A549 (cell line): Measurements from ENCODE around the gene RIMS4.

Source experiments
- CBX2 ChIP-seq: fragments of 200-600 bp; sonication (generic); IDR thresholded peaks from 2 replicates; pipeline ENCODE4 v1.6.1; 2016; ENCODE audit warnings: low read depth, mild to moderate bottlenecking, borderline replicate concordance
- EP300 ChIP-seq, 2 experiments: fragments of >200 bp; sonication (Bioruptor Twin); formaldehyde crosslinking; IDR thresholded peaks; 2 replicates in 1 of 2; 3 replicates in 1 of 2; pipeline ENCODE4 v1.6.1; 2016 to 2017
- TF ChIP-seq, protein P1 (sequence below): fragments of >200 bp; sonication (Bioruptor Twin); formaldehyde crosslinking; IDR thresholded peaks from 3 replicates; pipeline ENCODE4 v1.5.1; 2016
- TF ChIP-seq, protein P2 (sequence below): fragments of 150-350 bp; IDR thresholded peaks from 2 replicates; pipeline ENCODE4 v1.6.1; 2014; ENCODE audit warnings: low read depth, mild to moderate bottlenecking, low read length

DNA sequence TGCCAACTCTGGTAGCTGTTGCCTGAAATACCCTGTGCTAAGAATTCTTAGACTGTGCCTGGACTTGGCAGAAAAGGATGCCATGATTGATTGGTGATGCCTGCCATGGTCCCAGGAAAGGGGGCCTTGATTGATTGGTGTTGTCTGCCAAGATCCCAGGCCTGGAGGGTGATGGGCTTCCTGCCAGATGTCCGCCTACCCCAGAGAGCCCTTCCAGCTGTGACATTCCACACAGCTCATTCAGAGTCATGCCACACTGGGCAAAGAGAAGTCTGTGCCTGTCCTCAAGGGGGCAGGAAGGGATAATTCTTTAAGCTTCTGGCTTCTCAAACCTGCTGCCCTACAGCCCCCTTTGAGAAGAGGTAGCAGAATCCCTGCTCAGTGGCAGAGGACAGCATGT, 24.6 kb downstream of the RIMS4 start:
- TF ChIP-seq, protein P1, sequence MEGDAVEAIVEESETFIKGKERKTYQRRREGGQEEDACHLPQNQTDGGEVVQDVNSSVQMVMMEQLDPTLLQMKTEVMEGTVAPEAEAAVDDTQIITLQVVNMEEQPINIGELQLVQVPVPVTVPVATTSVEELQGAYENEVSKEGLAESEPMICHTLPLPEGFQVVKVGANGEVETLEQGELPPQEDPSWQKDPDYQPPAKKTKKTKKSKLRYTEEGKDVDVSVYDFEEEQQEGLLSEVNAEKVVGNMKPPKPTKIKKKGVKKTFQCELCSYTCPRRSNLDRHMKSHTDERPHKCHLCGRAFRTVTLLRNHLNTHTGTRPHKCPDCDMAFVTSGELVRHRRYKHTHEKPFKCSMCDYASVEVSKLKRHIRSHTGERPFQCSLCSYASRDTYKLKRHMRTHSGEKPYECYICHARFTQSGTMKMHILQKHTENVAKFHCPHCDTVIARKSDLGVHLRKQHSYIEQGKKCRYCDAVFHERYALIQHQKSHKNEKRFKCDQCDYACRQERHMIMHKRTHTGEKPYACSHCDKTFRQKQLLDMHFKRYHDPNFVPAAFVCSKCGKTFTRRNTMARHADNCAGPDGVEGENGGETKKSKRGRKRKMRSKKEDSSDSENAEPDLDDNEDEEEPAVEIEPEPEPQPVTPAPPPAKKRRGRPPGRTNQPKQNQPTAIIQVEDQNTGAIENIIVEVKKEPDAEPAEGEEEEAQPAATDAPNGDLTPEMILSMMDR = peak; percentile 16; the same call in 1 of the 3 replicates
- TF ChIP-seq, protein P2, sequence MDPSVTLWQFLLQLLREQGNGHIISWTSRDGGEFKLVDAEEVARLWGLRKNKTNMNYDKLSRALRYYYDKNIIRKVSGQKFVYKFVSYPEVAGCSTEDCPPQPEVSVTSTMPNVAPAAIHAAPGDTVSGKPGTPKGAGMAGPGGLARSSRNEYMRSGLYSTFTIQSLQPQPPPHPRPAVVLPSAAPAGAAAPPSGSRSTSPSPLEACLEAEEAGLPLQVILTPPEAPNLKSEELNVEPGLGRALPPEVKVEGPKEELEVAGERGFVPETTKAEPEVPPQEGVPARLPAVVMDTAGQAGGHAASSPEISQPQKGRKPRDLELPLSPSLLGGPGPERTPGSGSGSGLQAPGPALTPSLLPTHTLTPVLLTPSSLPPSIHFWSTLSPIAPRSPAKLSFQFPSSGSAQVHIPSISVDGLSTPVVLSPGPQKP = no peak
- TF ChIP-seq EP300 (IDR thresholded peaks at IDR 0.05) (no peak), CBX2 (no peak)
